ENCODE measurements around the gene OSBP2. TPM values are rescaled to one million over a fixed set of nuclear protein-coding genes. Genes with fewer than 3 reads are reported as not detected.
"Not testable (repeated sequence)": the region's sequence is repeated elsewhere in the genome, so short reads cannot be mapped to it uniquely, and the experiment has no call there.

The OSBP2 gene
- total RNA-seq, 2 donors from 2014 or later = 1.1 to 9.4 TPM

DNA sequence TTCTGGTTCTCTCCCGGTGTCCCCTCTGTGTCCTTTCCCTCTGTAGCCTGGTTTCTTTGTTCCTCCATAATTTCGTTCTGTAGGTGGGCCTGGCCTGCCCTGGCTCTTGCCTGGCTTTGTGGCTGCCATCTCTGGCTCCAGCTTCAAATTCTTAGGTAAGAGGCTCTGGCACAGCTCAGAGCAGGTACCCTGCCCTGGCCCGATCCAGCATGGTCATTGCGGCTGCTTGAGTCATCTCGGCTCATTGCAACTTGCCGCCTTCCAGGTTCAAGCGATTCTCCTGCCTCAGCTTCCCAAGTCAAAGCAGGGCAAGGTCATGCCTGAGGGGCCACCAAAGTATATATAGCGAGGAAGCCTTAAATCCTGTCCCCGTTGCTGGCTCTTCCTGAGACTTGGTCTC lies 76.0 kb downstream of the OSBP2 start:
- Mint-ChIP-seq H3K36me3 (ENCODE audit: low read depth) (no peaks in the 10 kb centered on the region), H3K4me1 (no peaks in the 10 kb centered on the region), H3K4me3 (no peak overlapping the region), H3K27ac (no peak overlapping the region), H3K27me3 (no peaks in the 10 kb centered on the region)
- ATAC-seq = no peak
- DNase-seq = no peak
- H3K9me3 ChIP-seq (ENCODE audit: control insufficient read depth, low read length, poor library complexity, severe bottlenecking) = no peaks in the 10 kb centered on the region

GRCh38 chr22:30773919-30774318 lies 79.2 kb downstream of the OSBP2 start:
- DNase-seq (no peak), ATAC-seq (no peak)
- no peaks in the 10 kb centered on the region for H3K4me1 Mint-ChIP-seq
- no peak overlapping the region for H3K4me3 Mint-ChIP-seq
- H3K27ac Mint-ChIP-seq = no peak overlapping the region
- no peaks in the 10 kb centered on the region for H3K36me3 Mint-ChIP-seq (ENCODE audit: low read depth)
- H3K9me3 ChIP-seq (ENCODE audit: control insufficient read depth, low read length, poor library complexity, severe bottlenecking) = no peaks in the 10 kb centered on the region
- no peaks in the 10 kb centered on the region for H3K27me3 Mint-ChIP-seq

DNA sequence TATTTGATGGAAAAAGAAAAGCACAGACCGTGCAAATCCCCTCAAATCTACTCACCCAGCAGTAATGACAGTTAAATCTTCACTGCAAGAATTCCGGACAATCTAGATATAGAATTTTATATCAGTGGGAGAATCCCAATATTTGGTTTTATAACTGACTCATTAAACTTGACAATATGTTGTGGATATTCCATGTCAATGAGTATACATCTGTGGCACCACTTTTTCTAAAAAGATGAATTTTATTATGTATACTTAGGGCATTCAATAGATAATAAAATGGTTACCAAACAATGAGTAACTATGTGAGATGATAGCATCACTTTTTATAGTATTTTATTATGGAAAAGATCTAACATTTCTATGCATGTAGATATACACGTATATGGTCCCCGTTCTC lies 79.9 kb downstream of the OSBP2 start:
- H3K9me3 ChIP-seq (ENCODE audit: control insufficient read depth, low read length, poor library complexity, severe bottlenecking) = no peaks in the 10 kb centered on the region
- H3K27ac Mint-ChIP-seq = no peak overlapping the region
- DNase-seq = no peak
- H3K36me3 Mint-ChIP-seq (ENCODE audit: low read depth) = no peaks in the 10 kb centered on the region
- no peak for ATAC-seq
- H3K27me3 Mint-ChIP-seq = no peaks in the 10 kb centered on the region
- no peak overlapping the region for H3K4me3 Mint-ChIP-seq
- H3K4me1 Mint-ChIP-seq = no peaks in the 10 kb centered on the region

DNA sequence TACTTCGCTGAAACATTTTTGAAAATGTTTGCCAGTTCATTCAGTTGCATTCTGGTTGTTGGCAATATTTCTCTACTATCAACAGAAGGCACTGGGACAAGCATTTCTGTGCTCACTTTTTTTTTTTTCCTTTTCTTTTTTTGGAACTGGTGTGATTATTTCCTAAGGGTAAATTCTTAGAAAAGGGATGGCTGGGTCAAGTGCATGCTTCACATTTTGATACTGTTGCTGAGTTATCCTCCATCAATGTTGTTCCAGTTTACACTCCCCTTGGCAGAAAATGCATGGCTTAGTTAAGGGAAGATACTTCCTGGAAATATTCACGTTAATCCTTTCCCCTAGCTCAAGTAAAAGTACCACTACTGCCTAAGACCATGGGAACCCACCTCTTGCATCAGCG lies 81.8 kb downstream of the OSBP2 start:
- DNase-seq (no peak), ATAC-seq (no peak)
- H3K9me3 ChIP-seq (ENCODE audit: control insufficient read depth, low read length, poor library complexity, severe bottlenecking) = no peaks in the 10 kb centered on the region
- no peak overlapping the region for H3K27ac Mint-ChIP-seq
- peaks cover 3% of the 10 kb centered on the region for H3K4me1 Mint-ChIP-seq
- no peak overlapping the region for H3K4me3 Mint-ChIP-seq
- no peaks in the 10 kb centered on the region for H3K36me3 Mint-ChIP-seq (ENCODE audit: low read depth)
- H3K27me3 Mint-ChIP-seq = no peaks in the 10 kb centered on the region

DNA sequence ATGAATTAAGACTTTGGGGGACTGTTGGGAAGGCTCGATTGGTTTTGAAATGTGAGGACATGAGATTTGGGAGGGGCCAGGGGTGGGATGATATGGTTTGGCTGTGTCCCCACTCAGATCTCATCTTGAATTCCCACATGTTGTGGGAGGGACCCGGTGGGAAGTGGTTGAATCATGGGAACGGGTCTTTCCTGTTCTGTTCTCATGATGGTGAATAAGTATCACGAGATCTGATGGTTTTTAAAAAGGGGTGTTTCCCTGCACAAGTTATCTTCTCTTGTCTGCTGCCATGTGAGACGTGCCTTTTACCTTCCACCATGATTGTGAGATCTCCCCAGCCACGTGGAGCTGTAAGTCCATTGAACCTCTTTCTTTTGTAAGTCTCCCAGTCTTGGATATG lies 82.5 kb downstream of the OSBP2 start:
- not testable (repeated sequence) for H3K4me1 Mint-ChIP-seq; H3K27me3 Mint-ChIP-seq; H3K4me3 Mint-ChIP-seq; H3K36me3 Mint-ChIP-seq (ENCODE audit: low read depth); H3K27ac Mint-ChIP-seq; DNase-seq; ATAC-seq; H3K9me3 ChIP-seq (ENCODE audit: control insufficient read depth, low read length, poor library complexity, severe bottlenecking)

DNA sequence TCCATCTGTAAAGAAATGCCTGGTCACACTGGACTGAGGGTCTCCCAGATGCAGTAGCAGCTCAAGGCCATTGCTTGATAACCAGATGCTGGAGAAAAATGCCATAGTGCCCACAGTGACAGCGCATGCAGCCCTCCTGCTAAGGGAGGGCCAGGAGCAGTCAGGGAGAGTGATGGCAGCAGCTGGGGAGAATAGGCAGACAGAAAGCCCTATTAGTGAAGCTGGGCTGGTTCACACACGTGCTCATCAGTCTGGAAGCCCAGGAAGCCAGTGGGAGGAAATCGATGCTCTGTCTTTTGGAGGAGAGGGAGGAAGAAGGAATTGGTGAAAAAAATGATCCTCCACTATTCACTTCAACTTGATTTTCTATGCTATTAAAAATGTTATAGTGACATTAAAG lies 82.9 kb downstream of the OSBP2 start:
- Mint-ChIP-seq H3K27ac (no peak overlapping the region), H3K36me3 (ENCODE audit: low read depth) (no peaks in the 10 kb centered on the region), H3K4me3 (no peak overlapping the region), H3K4me1 (peaks cover 6% of the 10 kb centered on the region), H3K27me3 (no peaks in the 10 kb centered on the region)
- DNase-seq = no peak
- no peak for ATAC-seq
- H3K9me3 ChIP-seq (ENCODE audit: control insufficient read depth, low read length, poor library complexity, severe bottlenecking) = no peaks in the 10 kb centered on the region

DNA sequence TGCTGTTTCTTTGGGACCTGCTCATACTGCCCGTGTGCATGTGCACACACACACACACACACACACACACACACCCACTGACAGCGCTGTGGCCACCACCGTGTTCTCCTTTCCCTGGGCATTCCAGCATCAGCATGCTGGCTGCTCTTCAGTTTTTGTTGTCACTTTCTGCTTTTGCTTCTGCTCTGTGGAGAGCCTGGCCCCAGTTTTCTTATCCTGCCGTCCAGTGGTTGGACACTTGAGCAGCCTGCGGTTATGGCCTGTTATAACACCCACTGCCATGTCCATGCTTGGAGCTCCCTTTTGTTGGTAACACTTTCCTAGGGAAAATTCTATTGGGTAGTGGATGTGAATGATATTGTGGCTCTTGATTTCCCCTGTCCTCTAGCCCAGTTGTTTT lies 83.6 kb downstream of the OSBP2 start:
- no peak overlapping the region for H3K27ac Mint-ChIP-seq
- H3K4me1 Mint-ChIP-seq = peaks cover 6% of the 10 kb centered on the region
- H3K9me3 ChIP-seq (ENCODE audit: control insufficient read depth, low read length, poor library complexity, severe bottlenecking) = no peaks in the 10 kb centered on the region
- H3K27me3 Mint-ChIP-seq = no peaks in the 10 kb centered on the region
- ATAC-seq (no peak), DNase-seq (no peak)
- H3K4me3 Mint-ChIP-seq = no peak overlapping the region
- H3K36me3 Mint-ChIP-seq (ENCODE audit: low read depth) = no peaks in the 10 kb centered on the region

DNA sequence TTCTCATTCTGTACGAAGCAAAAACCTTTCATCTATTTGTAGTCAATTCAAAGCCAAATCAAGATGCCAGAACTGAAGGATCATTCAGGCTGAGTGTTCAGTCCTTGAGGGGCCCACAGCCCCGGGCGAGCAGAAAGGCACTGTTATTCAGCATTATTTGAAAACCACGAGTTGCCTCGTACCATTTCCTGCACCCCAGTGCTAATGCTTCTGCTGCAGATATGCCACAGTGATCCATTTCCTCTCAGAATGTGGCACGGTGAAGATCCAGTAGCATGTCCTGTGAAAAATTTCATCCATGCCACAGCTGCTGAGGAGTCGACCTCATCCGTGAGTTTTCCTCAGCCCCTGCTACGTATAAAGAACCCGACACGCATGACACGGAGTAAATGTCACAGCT lies 85.4 kb downstream of the OSBP2 start:
- H3K27me3 Mint-ChIP-seq = no peaks in the 10 kb centered on the region
- H3K27ac Mint-ChIP-seq = no peak overlapping the region
- no peak for DNase-seq

GRCh38 chr22:30781271-30781875 lies 86.7 kb downstream of the OSBP2 start:
- Mint-ChIP-seq H3K4me3 (no peak overlapping the region), H3K27me3 (no peaks in the 10 kb centered on the region), H3K4me1 (peaks cover 6% of the 10 kb centered on the region), H3K27ac (no peak overlapping the region), H3K36me3 (ENCODE audit: low read depth) (no peaks in the 10 kb centered on the region)
- DNase-seq = no peak
- ATAC-seq = no peak
- no peaks in the 10 kb centered on the region for H3K9me3 ChIP-seq (ENCODE audit: control insufficient read depth, low read length, poor library complexity, severe bottlenecking)

More for the DNA sequence above, 85.4 kb downstream of the OSBP2 start:
- ATAC-seq = no peak
- peaks cover 6% of the 10 kb centered on the region for H3K4me1 Mint-ChIP-seq
- no peaks in the 10 kb centered on the region for H3K9me3 ChIP-seq (ENCODE audit: control insufficient read depth, low read length, poor library complexity, severe bottlenecking)
- H3K36me3 Mint-ChIP-seq (ENCODE audit: low read depth) = no peaks in the 10 kb centered on the region
- H3K4me3 Mint-ChIP-seq = no peak overlapping the region

DNA sequence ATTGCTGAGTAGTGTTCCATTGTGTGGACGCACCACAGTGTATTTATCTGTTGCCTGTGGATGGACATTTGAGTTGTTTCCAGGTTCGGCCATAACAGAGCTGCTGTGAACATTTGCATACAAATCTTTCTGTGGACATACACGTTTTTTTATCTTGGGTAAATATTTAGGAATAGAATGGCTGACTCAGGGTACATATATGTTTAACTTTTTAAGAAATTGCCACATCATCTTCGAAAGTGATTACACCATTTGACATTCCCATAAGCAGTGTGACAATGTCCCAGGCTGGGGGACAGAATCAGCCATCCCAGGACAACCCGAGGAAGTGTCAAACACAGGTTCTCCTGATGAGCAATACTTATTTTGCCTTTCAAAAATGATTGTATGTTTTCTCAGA lies 87.9 kb downstream of the OSBP2 start:
- no peak overlapping the region for H3K4me3 Mint-ChIP-seq
- no peaks in the 10 kb centered on the region for H3K27me3 Mint-ChIP-seq
- no peaks in the 10 kb centered on the region for H3K36me3 Mint-ChIP-seq (ENCODE audit: low read depth)
- no peak for DNase-seq
- H3K4me1 Mint-ChIP-seq = peaks cover 6% of the 10 kb centered on the region
- ATAC-seq = no peak
- H3K27ac Mint-ChIP-seq = no peak overlapping the region
- H3K9me3 ChIP-seq (ENCODE audit: control insufficient read depth, low read length, poor library complexity, severe bottlenecking) = no peaks in the 10 kb centered on the region

DNA sequence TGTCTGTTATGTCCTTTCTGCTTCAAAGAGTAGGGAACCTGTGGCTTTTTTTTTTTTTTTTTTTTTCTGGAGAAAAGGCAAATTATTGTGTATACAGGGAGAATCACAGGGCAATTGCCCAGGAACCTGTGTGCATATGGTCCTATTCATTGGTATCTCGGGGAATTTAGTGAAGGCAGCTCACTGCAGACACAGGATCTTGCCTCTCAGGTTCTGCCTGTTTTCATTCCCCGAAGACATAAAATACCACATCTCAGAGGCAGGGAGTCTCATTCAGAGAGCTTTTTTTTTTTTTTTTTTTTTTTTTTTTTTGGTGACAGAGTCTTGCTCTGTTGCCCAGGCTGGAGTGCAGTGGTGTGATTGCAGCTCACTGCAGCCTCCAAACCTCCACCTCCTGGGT lies 88.3 kb downstream of the OSBP2 start:
- DNase-seq = no peak
- no peaks in the 10 kb centered on the region for H3K27me3 Mint-ChIP-seq
- no peaks in the 10 kb centered on the region for H3K36me3 Mint-ChIP-seq (ENCODE audit: low read depth)
- H3K4me3 Mint-ChIP-seq = no peak overlapping the region
- H3K4me1 Mint-ChIP-seq = peaks cover 6% of the 10 kb centered on the region
- no peaks in the 10 kb centered on the region for H3K9me3 ChIP-seq (ENCODE audit: control insufficient read depth, low read length, poor library complexity, severe bottlenecking)
- no peak for ATAC-seq
- H3K27ac Mint-ChIP-seq = no peak overlapping the region

DNA sequence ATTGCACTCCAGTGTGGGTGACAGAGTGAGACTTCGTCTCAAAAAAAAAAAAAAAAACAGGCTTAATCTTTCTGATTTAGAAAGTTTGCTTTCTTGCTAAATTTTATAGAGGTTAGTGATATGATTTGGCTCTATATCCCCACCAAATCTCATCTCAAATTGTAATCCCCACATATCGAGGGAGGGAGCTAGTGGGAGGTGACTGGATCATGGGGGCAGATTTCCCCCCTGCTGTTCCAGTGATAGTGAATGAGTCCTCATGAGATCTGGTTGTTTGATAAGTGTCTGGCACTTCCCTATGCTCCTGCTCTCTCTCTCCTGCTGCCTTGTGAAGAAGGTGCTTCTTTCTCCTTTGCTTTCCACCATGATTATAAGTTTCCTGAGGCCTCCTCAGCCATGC lies 90.9 kb downstream of the OSBP2 start:
- peaks cover 3% of the 10 kb centered on the region for H3K4me1 Mint-ChIP-seq
- H3K27ac Mint-ChIP-seq = no peak overlapping the region
- DNase-seq (no peak), ATAC-seq (no peak)
- peaks cover 6% of the 10 kb centered on the region for H3K27me3 Mint-ChIP-seq
- no peak overlapping the region for H3K4me3 Mint-ChIP-seq
- H3K9me3 ChIP-seq (ENCODE audit: control insufficient read depth, low read length, poor library complexity, severe bottlenecking) = no peaks in the 10 kb centered on the region
- H3K36me3 Mint-ChIP-seq (ENCODE audit: low read depth) = no peaks in the 10 kb centered on the region

DNA sequence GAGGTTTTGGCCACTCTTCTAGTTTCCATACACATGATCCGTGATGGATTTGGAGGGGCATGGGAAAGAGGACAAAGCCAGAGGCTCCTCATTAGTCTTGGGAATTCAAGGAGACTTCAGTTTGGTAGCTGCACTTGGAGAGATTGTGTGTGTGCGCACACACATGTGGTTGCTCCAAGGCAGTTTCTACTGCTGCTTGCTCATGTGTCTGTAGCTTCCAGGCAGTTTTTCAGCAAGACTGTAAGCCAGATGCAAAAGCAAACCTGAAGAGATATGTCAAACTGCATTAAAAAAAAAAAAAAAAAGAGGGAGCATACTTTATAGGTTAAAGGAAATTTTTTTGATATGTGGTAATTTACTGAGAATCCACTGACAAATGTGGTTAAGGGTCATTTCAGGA lies 95.7 kb downstream of the OSBP2 start:
- ATAC-seq (no peak), DNase-seq (no peak)
- Mint-ChIP-seq H3K27me3 (peaks cover 6% of the 10 kb centered on the region), H3K36me3 (ENCODE audit: low read depth) (no peaks in the 10 kb centered on the region), H3K4me1 (no peaks in the 10 kb centered on the region), H3K4me3 (no peak overlapping the region), H3K27ac (no peak overlapping the region)
- no peaks in the 10 kb centered on the region for H3K9me3 ChIP-seq (ENCODE audit: control insufficient read depth, low read length, poor library complexity, severe bottlenecking)

- Mint-ChIP-seq H3K36me3 (ENCODE audit: low read depth) (peaks cover 2% of the 10 kb centered on the region), H3K27me3 (peaks cover 6% of the 10 kb centered on the region), H3K27ac (no peak overlapping the region), H3K4me3 (no peak overlapping the region), H3K4me1 (no peaks in the 10 kb centered on the region)
- DNase-seq (no peak), ATAC-seq (no peak)
- no peaks in the 10 kb centered on the region for H3K9me3 ChIP-seq (ENCODE audit: control insufficient read depth, low read length, poor library complexity, severe bottlenecking)
These were observed 97.8 kb downstream of the OSBP2 start for GRCh38 chr22:30792456-30792855.

All from T-helper 17 cell (primary cell).